ENCODE measurements around the gene DRAXIN.

- TF ChIP-seq POLR2A (IDR thresholded peaks at IDR 0.05): no peak
- TF ChIP-seq, protein P1, sequence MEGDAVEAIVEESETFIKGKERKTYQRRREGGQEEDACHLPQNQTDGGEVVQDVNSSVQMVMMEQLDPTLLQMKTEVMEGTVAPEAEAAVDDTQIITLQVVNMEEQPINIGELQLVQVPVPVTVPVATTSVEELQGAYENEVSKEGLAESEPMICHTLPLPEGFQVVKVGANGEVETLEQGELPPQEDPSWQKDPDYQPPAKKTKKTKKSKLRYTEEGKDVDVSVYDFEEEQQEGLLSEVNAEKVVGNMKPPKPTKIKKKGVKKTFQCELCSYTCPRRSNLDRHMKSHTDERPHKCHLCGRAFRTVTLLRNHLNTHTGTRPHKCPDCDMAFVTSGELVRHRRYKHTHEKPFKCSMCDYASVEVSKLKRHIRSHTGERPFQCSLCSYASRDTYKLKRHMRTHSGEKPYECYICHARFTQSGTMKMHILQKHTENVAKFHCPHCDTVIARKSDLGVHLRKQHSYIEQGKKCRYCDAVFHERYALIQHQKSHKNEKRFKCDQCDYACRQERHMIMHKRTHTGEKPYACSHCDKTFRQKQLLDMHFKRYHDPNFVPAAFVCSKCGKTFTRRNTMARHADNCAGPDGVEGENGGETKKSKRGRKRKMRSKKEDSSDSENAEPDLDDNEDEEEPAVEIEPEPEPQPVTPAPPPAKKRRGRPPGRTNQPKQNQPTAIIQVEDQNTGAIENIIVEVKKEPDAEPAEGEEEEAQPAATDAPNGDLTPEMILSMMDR (IDR thresholded peaks at IDR 0.05): no peak
These were observed 47.3 kb downstream of the DRAXIN start for GRCh38 chr1:11738783-11739182.

Measured in heart left ventricle (tissue), 13 donors.